A549 (cell line): ENCODE measurements around the gene NPY5R. TPM values are rescaled to one million over a fixed set of nuclear protein-coding genes. Genes with fewer than 3 reads are reported as not detected.
A peak's percentile ranks its signal among the peaks of the same experiment; 100 is the strongest.

Experiments used
- ATAC-seq, 2 experiments: fragments of 200-7000 bp in 1 of 2; fragments of >200 bp in 1 of 2; cut with Nextera tagmentation in 1 of 2; cut with Tn5 transposase in 1 of 2; 3 replicates each; pipeline versions ENCODE4 v1.8.0 to v1.9.1; 2018 to 2020; ENCODE audit warnings: mild to moderate bottlenecking in 1 of 2, moderate library complexity in 1 of 2
- CTCF ChIA-PET: fragments of 300-600 bp; sonication (Branson Sonifier 250); formaldehyde crosslinking; extraction: SDS; loops from one replicate; lab custom pipeline; 2021; ENCODE audit warnings: antibody characterized with exemption, inconsistent platforms; lab: Yijun Ruan, JAX
- POLR2A ChIA-PET: fragments of 350-600 bp; formaldehyde crosslinking; extraction: SDS; loops from one replicate; lab custom pipeline; 2021; ENCODE audit warnings: antibody characterized with exemption, inconsistent platforms; lab: Yijun Ruan, JAX
- DNase-seq, 2 experiments: peaks; one replicate each; pipeline versions ENCODE4 v3.0.0 to v3.0.0-alpha.2; 2011 to 2016; ENCODE audit warnings: low read depth in 1 of 2, low spot score in 1 of 2
- FAIRE-seq: peaks from 2 replicates; lab custom pipeline; 2011; peaks lifted over from hg19 to GRCh38; lab: Jason Lieb, UNC
- H3K27ac ChIP-seq, 2 experiments: fragments of >200 bp; sonication (Bioruptor Twin); formaldehyde crosslinking; 3 replicates each; pipeline ENCODE4 v1.5.1; 2016 to 2017
- H3K4me1 ChIP-seq: fragments of >200 bp; sonication (Bioruptor Twin); formaldehyde crosslinking; 3 replicates; pipeline ENCODE4 v1.6.1; 2016
- H3K4me2 ChIP-seq: fragments of >200 bp; sonication (Bioruptor Twin); formaldehyde crosslinking; 3 replicates; pipeline ENCODE4 v1.6.1; 2016
- H3K4me3 ChIP-seq: fragments of >200 bp; sonication (Bioruptor Twin); formaldehyde crosslinking; 3 replicates; pipeline ENCODE4 v1.5.1; 2016
- H3K9me3 ChIP-seq: fragments of >200 bp; sonication (Bioruptor Twin); formaldehyde crosslinking; 3 replicates; pipeline ENCODE4 v1.6.1; 2016
- BHLHE40 ChIP-seq: IDR thresholded peaks from 2 replicates; pipeline ENCODE4 v1.6.1; 2012; ENCODE audit warnings: low read depth, low read length, inconsistent platforms
- CTCF ChIP-seq: fragments of >200 bp; sonication (Bioruptor Twin); formaldehyde crosslinking; IDR thresholded peaks from 3 replicates; pipeline ENCODE4 v1.5.1; 2016
- EP300 ChIP-seq, 2 experiments: fragments of >200 bp; sonication (Bioruptor Twin); formaldehyde crosslinking; IDR thresholded peaks; 2 replicates in 1 of 2; 3 replicates in 1 of 2; pipeline ENCODE4 v1.6.1; 2016 to 2017
- FOSL2 ChIP-seq, 2 experiments: fragments of 450-650 bp in 1 of 2; fragments of >200 bp in 1 of 2; sonication (Bioruptor Twin) in 1 of 2; formaldehyde crosslinking; IDR thresholded peaks; 2 replicates each; pipeline versions ENCODE4 v1.5.0 to v1.6.1; 2016 to 2020; ENCODE audit warnings: mild to moderate bottlenecking in 1 of 2, moderate library complexity in 1 of 2
- FOXS1 ChIP-seq: fragments of 250-450 bp; sonication (Bioruptor Pico); IDR thresholded peaks from 2 replicates; pipeline ENCODE4 v1.5.0; 2020; ENCODE audit warnings: mild to moderate bottlenecking, moderate library complexity
- HDAC2 ChIP-seq: fragments of 200-600 bp; sonication (generic); IDR thresholded peaks from 2 replicates; pipeline ENCODE4 v1.6.1; 2016
- HOXB13 ChIP-seq: fragments of 250-450 bp; sonication (Bioruptor Pico); IDR thresholded peaks from 2 replicates; pipeline ENCODE4 v1.5.0; 2020; ENCODE audit warnings: low read depth, mild to moderate bottlenecking, moderate library complexity
- HOXB5 ChIP-seq: fragments of 250-450 bp; sonication (Bioruptor Pico); IDR thresholded peaks from 2 replicates; pipeline ENCODE4 v1.5.0; 2020; ENCODE audit warnings: mild to moderate bottlenecking, moderate library complexity
- KDM1A ChIP-seq: fragments of 200-600 bp; sonication (generic); IDR thresholded peaks from 2 replicates; pipeline ENCODE4 v1.6.1; 2016; ENCODE audit warnings: low read depth, mild to moderate bottlenecking
- MAZ ChIP-seq: fragments of 150-350 bp; IDR thresholded peaks from 2 replicates; pipeline ENCODE4 v1.6.1; 2014; ENCODE audit warnings: antibody characterized with exemption, low read depth, low read length, borderline replicate concordance
- MYC ChIP-seq: IDR thresholded peaks from 2 replicates; pipeline ENCODE4 v1.6.1; 2012; ENCODE audit warnings: mild to moderate bottlenecking, inconsistent platforms, low read length, improper control_type of control experiment, borderline replicate concordance
- NPAS2 ChIP-seq: fragments of 250-450 bp; sonication (Bioruptor Pico); IDR thresholded peaks from 2 replicates; pipeline ENCODE4 v1.8.0; 2022; ENCODE audit warnings: mild to moderate bottlenecking, moderate library complexity, borderline replicate concordance
- NR3C1 ChIP-seq: fragments of >200 bp; sonication (Bioruptor Twin); formaldehyde crosslinking; IDR thresholded peaks from 3 replicates; pipeline ENCODE4 v1.6.1; 2017
- REST ChIP-seq: fragments of 200-600 bp; sonication (generic); IDR thresholded peaks from 2 replicates; pipeline ENCODE4 v1.6.1; 2016; ENCODE audit warnings: antibody characterized with exemption, mild to moderate bottlenecking, moderate library complexity
- RFX5 ChIP-seq: fragments of 450-650 bp; IDR thresholded peaks from 2 replicates; pipeline ENCODE4 v1.7.1; 2014; ENCODE audit warnings: antibody characterized with exemption, mild to moderate bottlenecking, moderate library complexity
- TFCP2L1 ChIP-seq: fragments of 250-450 bp; sonication (Bioruptor Pico); IDR thresholded peaks from 2 replicates; pipeline ENCODE4 v1.5.0; 2021; ENCODE audit warnings: mild to moderate bottlenecking
- ZSCAN20 ChIP-seq: fragments of 250-450 bp; sonication (Bioruptor Pico); IDR thresholded peaks from 2 replicates; pipeline ENCODE4 v1.8.0; 2022; ENCODE audit warnings: mild to moderate bottlenecking, moderate library complexity
- WGBS: methylation state at CpG from one replicate; pipeline ENCODE4 v1.1.6; 2017; ENCODE audit errors: missing lambda C conversion rate; 5-methylcytosine and 5-hydroxymethylcytosine counted together
- polyA plus RNA-seq, 4 experiments: library from polyadenylated mRNA; depleted of rRNA in 3 of 4; stranded (reverse); fragments of >200 nt; fragmentation: RNase III in 1 of 4; extraction: RNeasy Plus Mini Kit Qiagen cat#74134 plus additional on column Dnase treatment in 1 of 4; gene quantifications; 2 replicates in 3 of 4; 3 replicates in 1 of 4; pipeline ENCODE4 v1.2.3, GENCODE V29; 2011 to 2017
- TF ChIP-seq, protein P1 (sequence below): fragments of >200 bp; sonication (Bioruptor Twin); formaldehyde crosslinking; IDR thresholded peaks from 2 replicates; pipeline ENCODE4 v1.6.1; 2016
- TF ChIP-seq, protein P2 (sequence below): fragments of 150-350 bp; IDR thresholded peaks from 2 replicates; pipeline ENCODE4 v1.6.1; 2014; ENCODE audit warnings: low read depth, mild to moderate bottlenecking, low read length
- TF ChIP-seq, protein P3 (sequence below): fragments of 450-650 bp; IDR thresholded peaks from 2 replicates; pipeline ENCODE4 v1.6.1; 2014; ENCODE audit warnings: antibody characterized with exemption
- TF ChIP-seq, protein P4 (sequence below): IDR thresholded peaks from 2 replicates; pipeline ENCODE4 v1.6.1; 2012; ENCODE audit warnings: low read depth, borderline replicate concordance
- TF ChIP-seq, protein P5 (sequence below): fragments of 250-450 bp; sonication (Bioruptor Pico); IDR thresholded peaks from 2 replicates; pipeline ENCODE4 v1.5.0; 2020; ENCODE audit warnings: low read depth, mild to moderate bottlenecking, moderate library complexity

The NPY5R gene
- polyA plus RNA-seq, 2 of the 4 experiments (the other 2 are of a cell fraction): 0.13 TPM; not detected in 1

DNA sequence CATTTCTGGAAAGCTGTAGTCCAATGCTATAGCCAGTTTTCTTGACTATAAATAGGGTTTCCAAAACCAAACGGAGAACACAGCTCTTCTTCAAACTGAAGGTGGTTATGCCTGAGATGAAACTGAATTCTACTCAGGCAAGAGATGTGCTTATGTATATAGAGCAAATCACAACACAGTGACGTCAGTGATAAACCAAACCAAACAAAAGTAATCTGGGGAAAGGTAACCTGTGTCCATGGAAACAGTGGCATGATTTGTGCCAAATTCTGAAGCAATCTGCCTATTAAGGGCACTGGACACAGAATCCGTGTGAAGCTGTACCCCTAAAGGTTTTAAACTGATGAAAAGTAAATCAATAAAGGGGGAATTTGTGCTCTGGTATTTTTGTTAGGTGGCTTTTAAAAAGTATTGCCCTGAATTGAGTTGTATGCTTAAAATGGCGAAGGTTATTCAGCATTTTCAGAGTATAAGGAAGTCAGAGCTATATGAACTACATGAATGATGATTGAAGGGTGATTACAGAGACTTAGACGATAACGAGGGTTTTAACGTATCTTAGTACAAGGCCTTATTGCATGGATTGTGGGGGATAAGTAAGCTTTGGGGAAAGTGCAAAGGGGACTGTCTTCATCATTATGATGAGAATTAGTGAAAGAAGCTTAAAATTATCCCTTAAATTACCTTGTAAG lies 38.6 kb downstream of the NPY5R start:
- no peak for TF ChIP-seq TFCP2L1
- TF ChIP-seq HDAC2: no peak
- TF ChIP-seq, protein P1, sequence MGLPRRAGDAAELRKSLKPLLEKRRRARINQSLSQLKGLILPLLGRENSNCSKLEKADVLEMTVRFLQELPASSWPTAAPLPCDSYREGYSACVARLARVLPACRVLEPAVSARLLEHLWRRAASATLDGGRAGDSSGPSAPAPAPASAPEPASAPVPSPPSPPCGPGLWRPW: no peak
- ATAC-seq (no peak), DNase-seq (peak in 1 of 2 experiments; percentile 5), FAIRE-seq (no peak)
- H3K9me3 ChIP-seq: no peaks in the 10 kb centered on the region
- 0 out of 3 replicates have a peak, but pooled peaks cover 11% of the 10 kb centered on the region for H3K4me1 ChIP-seq
- 50% methylated on average over 7 of the region's 7 CpGs for WGBS
- H3K4me3 ChIP-seq: no peak overlapping the region
- CTCF ChIA-PET: no interaction called here
- POLR2A ChIA-PET: no interaction called here
- no peak overlapping the region for H3K27ac ChIP-seq
- no peak overlapping the region for H3K4me2 ChIP-seq

GRCh38 chr4:163384434-163384833 lies 40.7 kb downstream of the NPY5R start:
- no peak for ATAC-seq
- no peak overlapping the region for H3K27ac ChIP-seq
- no peaks in the 10 kb centered on the region for H3K9me3 ChIP-seq
- peak overlapping the region; percentile 34; the same call in 1 of the 3 replicates for H3K4me2 ChIP-seq
- ChIA-PET POLR2A (no interaction called here), CTCF (no interaction called here)
- DNase-seq: no peak
- H3K4me3 ChIP-seq: no peak overlapping the region
- WGBS: 19% methylated on average over 5 of the region's 5 CpGs
- H3K4me1 ChIP-seq: 0 out of 3 replicates have a peak, but pooled peaks cover 5% of the 10 kb centered on the region
- FAIRE-seq: no peak
- TF ChIP-seq, protein P2, sequence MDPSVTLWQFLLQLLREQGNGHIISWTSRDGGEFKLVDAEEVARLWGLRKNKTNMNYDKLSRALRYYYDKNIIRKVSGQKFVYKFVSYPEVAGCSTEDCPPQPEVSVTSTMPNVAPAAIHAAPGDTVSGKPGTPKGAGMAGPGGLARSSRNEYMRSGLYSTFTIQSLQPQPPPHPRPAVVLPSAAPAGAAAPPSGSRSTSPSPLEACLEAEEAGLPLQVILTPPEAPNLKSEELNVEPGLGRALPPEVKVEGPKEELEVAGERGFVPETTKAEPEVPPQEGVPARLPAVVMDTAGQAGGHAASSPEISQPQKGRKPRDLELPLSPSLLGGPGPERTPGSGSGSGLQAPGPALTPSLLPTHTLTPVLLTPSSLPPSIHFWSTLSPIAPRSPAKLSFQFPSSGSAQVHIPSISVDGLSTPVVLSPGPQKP: no peak
- TF ChIP-seq CTCF (no peak), HOXB13 (no peak), REST (no peak), NR3C1 (no peak), MYC (no peak), EP300 (IDR thresholded peaks at IDR 0.05) (no peak), NPAS2 (CRISPR knock-in tag) (no peak), BHLHE40 (no peak), FOSL2 (IDR thresholded peaks at IDR 0.05) (no peak), FOSL2 (CRISPR knock-in tag; IDR thresholded peaks at IDR 0.05) (no peak), RFX5 (no peak), MAZ (no peak), FOXS1 (CRISPR knock-in tag) (no peak), ZSCAN20 (CRISPR knock-in tag) (no peak), KDM1A (no peak), HOXB5 (no peak)
- TF ChIP-seq, protein P1: no peak
- TF ChIP-seq, protein P3, sequence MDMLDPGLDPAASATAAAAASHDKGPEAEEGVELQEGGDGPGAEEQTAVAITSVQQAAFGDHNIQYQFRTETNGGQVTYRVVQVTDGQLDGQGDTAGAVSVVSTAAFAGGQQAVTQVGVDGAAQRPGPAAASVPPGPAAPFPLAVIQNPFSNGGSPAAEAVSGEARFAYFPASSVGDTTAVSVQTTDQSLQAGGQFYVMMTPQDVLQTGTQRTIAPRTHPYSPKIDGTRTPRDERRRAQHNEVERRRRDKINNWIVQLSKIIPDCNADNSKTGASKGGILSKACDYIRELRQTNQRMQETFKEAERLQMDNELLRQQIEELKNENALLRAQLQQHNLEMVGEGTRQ: no peak
- TF ChIP-seq, protein P4, sequence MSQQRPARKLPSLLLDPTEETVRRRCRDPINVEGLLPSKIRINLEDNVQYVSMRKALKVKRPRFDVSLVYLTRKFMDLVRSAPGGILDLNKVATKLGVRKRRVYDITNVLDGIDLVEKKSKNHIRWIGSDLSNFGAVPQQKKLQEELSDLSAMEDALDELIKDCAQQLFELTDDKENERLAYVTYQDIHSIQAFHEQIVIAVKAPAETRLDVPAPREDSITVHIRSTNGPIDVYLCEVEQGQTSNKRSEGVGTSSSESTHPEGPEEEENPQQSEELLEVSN: no peak
- TF ChIP-seq, protein P5, sequence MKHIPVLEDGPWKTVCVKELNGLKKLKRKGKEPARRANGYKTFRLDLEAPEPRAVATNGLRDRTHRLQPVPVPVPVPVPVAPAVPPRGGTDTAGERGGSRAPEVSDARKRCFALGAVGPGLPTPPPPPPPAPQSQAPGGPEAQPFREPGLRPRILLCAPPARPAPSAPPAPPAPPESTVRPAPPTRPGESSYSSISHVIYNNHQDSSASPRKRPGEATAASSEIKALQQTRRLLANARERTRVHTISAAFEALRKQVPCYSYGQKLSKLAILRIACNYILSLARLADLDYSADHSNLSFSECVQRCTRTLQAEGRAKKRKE (CRISPR knock-in tag): no peak
